Measurements from ENCODE around the gene RNF111. TPM values are rescaled to one million over a fixed set of nuclear protein-coding genes. Genes with fewer than 3 reads are reported as not detected.

Gene RNF111
- total and polyA plus RNA-seq, 8 donors = 4.3 to 37.1 (median 11.4) TPM

DNA sequence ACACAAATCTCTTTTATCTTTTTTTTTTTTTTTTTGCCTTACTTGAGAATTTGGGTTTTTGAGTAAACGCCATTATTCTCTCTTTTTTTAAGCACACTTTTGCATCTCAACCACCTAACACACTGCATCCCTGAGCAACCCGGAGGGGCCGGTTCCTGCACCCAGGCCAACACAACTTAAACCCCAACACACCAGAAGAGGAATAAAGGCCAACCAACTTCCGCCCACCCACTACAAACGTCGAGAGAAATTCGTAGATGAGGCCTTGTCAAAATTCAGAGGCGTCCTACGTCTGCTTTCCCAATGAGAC, 117.1 kb downstream of the RNF111 start:
- H3K4me3 ChIP-seq = peak overlapping the region; percentile 55 to 88 (median 73)
- WGBS, 5 donors = 1 to 2% (median 1%) methylated on average over 9 of the region's 9 CpGs
- peaks cover 0 to 14% (median 8%) of the 10 kb centered on the region in 4 donors for H3K4me1 ChIP-seq
- no peak for DNase-seq
- peaks cover 0 to 19% (median 8%) of the 10 kb centered on the region in 4 donors for H3K36me3 ChIP-seq
- peak overlapping the region in 4 of 5 donors; percentile 51 to 71 (median 52) for H3K27ac ChIP-seq
- intact Hi-C loops (cut with DNase I; ENCODE audit: low total_unique reads) = no loop called here
- TF ChIP-seq EP300 (IDR thresholded peaks at IDR 0.05) (no peak), POLR2A (IDR thresholded peaks at IDR 0.05) (no peak), POLR2AphosphoS5 (IDR thresholded peaks at IDR 0.05) (no peak)
- TF ChIP-seq, protein P1, sequence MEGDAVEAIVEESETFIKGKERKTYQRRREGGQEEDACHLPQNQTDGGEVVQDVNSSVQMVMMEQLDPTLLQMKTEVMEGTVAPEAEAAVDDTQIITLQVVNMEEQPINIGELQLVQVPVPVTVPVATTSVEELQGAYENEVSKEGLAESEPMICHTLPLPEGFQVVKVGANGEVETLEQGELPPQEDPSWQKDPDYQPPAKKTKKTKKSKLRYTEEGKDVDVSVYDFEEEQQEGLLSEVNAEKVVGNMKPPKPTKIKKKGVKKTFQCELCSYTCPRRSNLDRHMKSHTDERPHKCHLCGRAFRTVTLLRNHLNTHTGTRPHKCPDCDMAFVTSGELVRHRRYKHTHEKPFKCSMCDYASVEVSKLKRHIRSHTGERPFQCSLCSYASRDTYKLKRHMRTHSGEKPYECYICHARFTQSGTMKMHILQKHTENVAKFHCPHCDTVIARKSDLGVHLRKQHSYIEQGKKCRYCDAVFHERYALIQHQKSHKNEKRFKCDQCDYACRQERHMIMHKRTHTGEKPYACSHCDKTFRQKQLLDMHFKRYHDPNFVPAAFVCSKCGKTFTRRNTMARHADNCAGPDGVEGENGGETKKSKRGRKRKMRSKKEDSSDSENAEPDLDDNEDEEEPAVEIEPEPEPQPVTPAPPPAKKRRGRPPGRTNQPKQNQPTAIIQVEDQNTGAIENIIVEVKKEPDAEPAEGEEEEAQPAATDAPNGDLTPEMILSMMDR (IDR thresholded peaks at IDR 0.05) = no peak
- no peaks in the 10 kb centered on the region for H3K27me3 ChIP-seq
- H3K9me3 ChIP-seq = no peaks in the 10 kb centered on the region

DNA sequence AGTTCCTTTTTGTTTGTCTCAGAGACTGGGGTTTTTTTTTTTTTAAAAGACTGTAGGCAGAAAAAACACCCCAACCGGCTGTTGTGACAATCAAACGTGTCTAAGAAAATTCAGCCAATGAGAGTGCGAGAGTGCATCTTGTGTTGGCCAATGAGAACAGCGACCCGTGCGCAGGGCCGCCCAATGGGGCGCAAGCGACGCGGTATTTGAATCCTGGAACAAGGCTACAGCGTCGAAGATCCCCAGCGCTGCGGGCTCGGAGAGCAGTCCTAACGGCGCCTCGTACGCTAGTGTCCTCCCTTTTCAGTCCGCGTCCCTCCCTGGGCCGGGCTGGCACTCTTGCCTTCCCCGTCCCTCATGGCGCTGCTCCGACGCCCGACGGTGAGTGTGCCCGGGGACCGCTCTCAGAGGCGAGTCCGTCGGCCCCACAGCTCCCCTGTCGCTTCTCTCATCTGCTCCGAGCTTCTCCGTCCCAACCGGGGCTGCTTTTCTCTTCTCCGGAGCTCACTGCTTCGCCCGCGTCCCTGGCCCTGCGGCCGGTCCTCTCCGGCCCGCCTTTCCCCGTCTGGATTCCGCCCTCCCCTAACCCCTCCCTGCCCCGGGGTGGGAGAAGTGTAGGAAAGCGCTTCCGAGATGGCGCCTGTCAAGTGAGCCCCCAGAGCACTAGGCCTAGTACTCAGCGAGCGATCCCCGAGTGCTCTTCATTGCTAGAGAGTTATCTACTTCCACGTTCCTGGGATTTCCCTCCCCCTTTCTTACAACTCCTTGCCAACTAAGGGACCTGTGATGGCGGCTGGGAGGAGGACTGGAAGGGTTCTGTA, 117.7 kb downstream of the RNF111 start, which contains the start of gene CCNB2:
Gene CCNB2 (plus strand): TSS at position 235 of the 821 bp plus-strand sequence. CDS start 123 bp downstream, at position 358.
- intact Hi-C loops (cut with DNase I; ENCODE audit: low total_unique reads) = no loop called here
- Histone ChIP-seq H3K27ac (peak within 1 kb of the TSS in 4 of 5 donors; percentile 51 to 71 (median 52)), H3K27me3 (no peaks in the 10 kb centered on the region), H3K36me3 (peaks cover 0 to 13% (median 4%) of the 10 kb centered on the region in 4 donors), H3K4me1 (peaks cover 0 to 14% (median 8%) of the 10 kb centered on the region in 4 donors), H3K9me3 (no peaks in the 10 kb centered on the region), H3K4me3 (peak within 1 kb of the TSS; percentile 55 to 88 (median 73))
- TF ChIP-seq, protein P1 (IDR thresholded peaks at IDR 0.05) = no peak
- TF ChIP-seq POLR2A (IDR thresholded peaks at IDR 0.05) (no peak), EP300 (IDR thresholded peaks at IDR 0.05) (no peak), POLR2AphosphoS5 (IDR thresholded peaks at IDR 0.05) (peak in 2 of 3 donors; percentile 27 to 51)
- 0 to 1% (median 0%) methylated on average over 54 to 57 of the region's 57 CpGs for WGBS, 5 donors
- DNase-seq = peak; percentile 83 to 97

DNA sequence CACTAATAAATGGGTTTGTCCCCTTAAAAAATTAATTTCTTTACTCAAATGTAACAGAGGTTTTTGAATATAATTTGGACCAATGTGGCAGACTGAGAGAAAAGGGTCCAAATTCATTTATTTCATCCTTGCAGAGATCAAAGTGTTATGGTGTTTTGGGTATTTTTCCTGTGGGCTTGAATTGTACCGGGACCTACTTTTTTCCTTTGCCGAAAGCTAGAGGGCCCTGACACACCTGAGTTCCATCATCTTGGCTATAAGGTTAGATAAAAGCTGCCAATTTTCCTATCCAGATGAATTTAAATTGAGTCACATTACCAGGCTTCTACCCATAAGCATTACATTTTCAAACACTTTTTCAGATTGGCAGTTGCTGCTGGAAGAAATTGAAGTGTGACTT, 118.4 kb downstream of the RNF111 start:
- H3K4me1 ChIP-seq = peaks cover 0 to 14% (median 8%) of the 10 kb centered on the region in 4 donors
- intact Hi-C loops (cut with DNase I; ENCODE audit: low total_unique reads) = no loop called here
- DNase-seq = peak in 1 of 2 donors; percentile 12
- no peak for TF ChIP-seq POLR2A (IDR thresholded peaks at IDR 0.05)
- TF ChIP-seq, protein P1 (IDR thresholded peaks at IDR 0.05) = no peak
- TF ChIP-seq POLR2AphosphoS5 (IDR thresholded peaks at IDR 0.05) = no peak
- no peak for TF ChIP-seq EP300 (IDR thresholded peaks at IDR 0.05)
- no peaks in the 10 kb centered on the region for H3K9me3 ChIP-seq
- H3K4me3 ChIP-seq = peak overlapping the region; percentile 55 to 88 (median 73)
- H3K27ac ChIP-seq = peak overlapping the region in 1 of 5 donors; percentile 71
- H3K36me3 ChIP-seq = peaks cover 0 to 7% (median 0%) of the 10 kb centered on the region in 4 donors
- no peaks in the 10 kb centered on the region for H3K27me3 ChIP-seq
- WGBS, 5 donors = 21 to 38% (median 27%) methylated on average over 2 of the region's 2 CpGs

DNA sequence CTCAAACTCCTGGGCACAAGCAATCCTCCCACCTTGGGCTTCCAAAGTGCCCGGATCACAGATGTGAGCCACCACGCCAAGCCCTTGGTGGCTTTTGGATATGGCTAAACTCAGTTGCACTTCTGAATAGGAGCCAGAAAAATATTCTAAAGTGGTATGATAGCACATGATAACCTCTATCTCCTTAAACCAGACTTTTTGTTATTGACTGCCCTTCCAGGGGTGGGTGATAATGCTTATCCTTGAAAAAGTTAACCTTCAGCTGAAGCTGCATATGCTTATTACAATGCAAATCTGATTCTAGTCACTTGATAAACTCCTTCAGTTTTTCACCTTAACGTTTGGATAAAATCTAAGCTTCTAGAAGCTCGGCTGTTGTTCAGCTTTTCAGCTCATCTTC, 123.8 kb downstream of the RNF111 start:
- Histone ChIP-seq H3K4me3 (no peak overlapping the region), H3K36me3 (peaks cover 0 to 17% (median 0%) of the 10 kb centered on the region in 4 donors), H3K4me1 (no peaks in the 10 kb centered on the region), H3K27me3 (no peaks in the 10 kb centered on the region), H3K27ac (no peak overlapping the region), H3K9me3 (no peaks in the 10 kb centered on the region)
- intact Hi-C loops (cut with DNase I; ENCODE audit: low total_unique reads) = no loop called here
- DNase-seq = no peak
- WGBS, 5 donors = 83 to 89% (median 87%) methylated on average over 4 of the region's 4 CpGs
- no peak for TF ChIP-seq POLR2A (IDR thresholded peaks at IDR 0.05)
- TF ChIP-seq EP300 (IDR thresholded peaks at IDR 0.05) = no peak
- TF ChIP-seq, protein P1 (IDR thresholded peaks at IDR 0.05) = no peak
- no peak for TF ChIP-seq POLR2AphosphoS5 (IDR thresholded peaks at IDR 0.05)
